GM18519 (cell line): Measurements from ENCODE around the gene QPCT.
"Not testable (repeated sequence)": the region's sequence is repeated elsewhere in the genome, so short reads cannot be mapped to it uniquely, and the experiment has no call there.

Experiments
- ATAC-seq: cut with Tn5 transposase; IDR thresholded peaks from one replicate; pipeline ENCODE4 v1.9.1; 2021; ENCODE audit warnings: mild to moderate bottlenecking, moderate library complexity; ENCODE audit not compliant: unreplicated experiment, low FRiP score

QPCT gene

GRCh38 chr2:37389395-37389794 is 45.0 kb downstream of the QPCT start:
- ATAC-seq: no peak

- ATAC-seq: peak; percentile 92
Measured at GRCh38 chr2:37389989-37390765, 45.7 kb downstream of the QPCT start.

GRCh38 chr2:37390777-37391176 is 46.3 kb downstream of the QPCT start:
- ATAC-seq: no peak

- ATAC-seq: no peak
Measured at GRCh38 chr2:37391711-37392110, 47.3 kb downstream of the QPCT start.

- ATAC-seq: no peak
Measured at GRCh38 chr2:37392428-37392827, 48.0 kb downstream of the QPCT start.

- no peak for ATAC-seq
Measured at GRCh38 chr2:37394263-37394662, 49.8 kb downstream of the QPCT start.

GRCh38 chr2:37394796-37395555 is 50.5 kb downstream of the QPCT start:
- ATAC-seq: no peak

- no peak for ATAC-seq
Measured at GRCh38 chr2:37396890-37397565, 52.6 kb downstream of the QPCT start.

GRCh38 chr2:37398990-37399389 is 54.6 kb downstream of the QPCT start:
- ATAC-seq: no peak

- ATAC-seq: no peak
Measured at GRCh38 chr2:37400041-37400440, 55.6 kb downstream of the QPCT start.

- ATAC-seq: no peak
Measured at GRCh38 chr2:37402636-37403035, 58.2 kb downstream of the QPCT start.

GRCh38 chr2:37405781-37406180 is 61.4 kb downstream of the QPCT start:
- ATAC-seq: no peak

- ATAC-seq: no peak
Measured at GRCh38 chr2:37412231-37412630, 67.8 kb downstream of the QPCT start.

- not testable (repeated sequence) for ATAC-seq
Measured at GRCh38 chr2:37413911-37414469, 69.6 kb downstream of the QPCT start.

- ATAC-seq: no peak
Measured at GRCh38 chr2:37414470-37414949, 70.1 kb downstream of the QPCT start.

GRCh38 chr2:37415128-37415820 is 70.8 kb downstream of the QPCT start:
- no peak for ATAC-seq

- no peak for ATAC-seq
Measured at GRCh38 chr2:37417321-37417720, 72.9 kb downstream of the QPCT start.

- no peak for ATAC-seq
Measured at GRCh38 chr2:37418956-37419355, 74.5 kb downstream of the QPCT start.

GRCh38 chr2:37421686-37422085 is 77.3 kb downstream of the QPCT start:
- ATAC-seq: no peak

- ATAC-seq: no peak
Measured at GRCh38 chr2:37422816-37423215, 78.4 kb downstream of the QPCT start.
